DOHH2 (cell line): Measurements from ENCODE around the gene IL1RL2.

Source experiments
- H3F3A ChIP-seq: fragments of 200-600 bp; sonication (generic), shearing (Covaris generic); 2 replicates; pipeline ENCODE4 v1.6.0; 2016; ENCODE audit warnings: antibody characterized with exemption, mild to moderate bottlenecking; ENCODE audit not compliant: control insufficient read depth, insufficient read depth
- H3K27ac ChIP-seq: fragments of 200-600 bp; sonication (generic); 2 replicates; pipeline ENCODE4 v1.5.1; 2014; ENCODE audit warnings: low read depth, mild to moderate bottlenecking, low read length, moderate library complexity
- H3K27me3 ChIP-seq: fragments of 200-600 bp; sonication (generic); 2 replicates; pipeline ENCODE4 v1.6.1; 2014; ENCODE audit warnings: mild to moderate bottlenecking, low read length, mixed read lengths; ENCODE audit not compliant: control insufficient read depth
- H3K36me3 ChIP-seq: fragments of 200-600 bp; sonication (generic); 2 replicates; pipeline ENCODE4 v1.6.1; 2014; ENCODE audit warnings: mild to moderate bottlenecking, low read length, moderate library complexity, mixed read lengths; ENCODE audit not compliant: control insufficient read depth
- H3K4me1 ChIP-seq: fragments of 200-600 bp; sonication (generic); 2 replicates; pipeline ENCODE4 v1.6.1; 2014; ENCODE audit warnings: mild to moderate bottlenecking, low read length, mixed read lengths; ENCODE audit not compliant: control insufficient read depth
- H3K4me2 ChIP-seq: fragments of 200-600 bp; sonication (generic); 2 replicates; pipeline ENCODE4 v1.6.0; 2014; ENCODE audit warnings: mild to moderate bottlenecking, low read length, moderate library complexity
- H3K4me3 ChIP-seq: fragments of 200-600 bp; sonication (generic); 2 replicates; pipeline ENCODE4 v1.5.1; 2014; ENCODE audit warnings: mild to moderate bottlenecking, low read length, mixed read lengths
- H3K79me2 ChIP-seq: fragments of 200-600 bp; sonication (generic); 2 replicates; pipeline ENCODE4 v1.6.1; 2014; ENCODE audit warnings: mild to moderate bottlenecking, low read length, mixed read lengths; ENCODE audit not compliant: control insufficient read depth
- H3K9me2 ChIP-seq: fragments of 200-600 bp; sonication (generic); replicated peaks from 2 replicates; pipeline ENCODE4 v1.6.1; 2014; ENCODE audit warnings: mild to moderate bottlenecking, low read length, mixed read lengths; ENCODE audit not compliant: control insufficient read depth
- H3K9me3 ChIP-seq: fragments of 200-600 bp; sonication (generic); 2 replicates; pipeline ENCODE4 v1.6.1; 2014; ENCODE audit warnings: antibody characterized with exemption, low read length, mixed read lengths; ENCODE audit not compliant: control insufficient read depth, insufficient read depth
- H4K20me1 ChIP-seq: fragments of 200-600 bp; sonication (generic); 2 replicates; pipeline ENCODE4 v1.6.0; 2014; ENCODE audit warnings: low read depth, mild to moderate bottlenecking, antibody characterized with exemption, low read length, moderate library complexity; ENCODE audit not compliant: control insufficient read depth, insufficient read depth
- EZH2phosphoT487 ChIP-seq: fragments of 200-600 bp; sonication (generic); IDR thresholded peaks from 2 replicates; pipeline ENCODE4 v1.6.1; 2017; ENCODE audit warnings: borderline replicate concordance, mild to moderate bottlenecking, antibody characterized with exemption, low read length, moderate library complexity, mixed read lengths
- TF ChIP-seq, protein P1 (sequence below): fragments of 200-600 bp; sonication (generic); IDR thresholded peaks from one replicate; pipeline ENCODE4 v1.5.1; 2014; ENCODE audit warnings: antibody characterized with exemption, mild to moderate bottlenecking, low read depth, low read length; ENCODE audit not compliant: poor library complexity, severe bottlenecking

The IL1RL2 gene

DNA sequence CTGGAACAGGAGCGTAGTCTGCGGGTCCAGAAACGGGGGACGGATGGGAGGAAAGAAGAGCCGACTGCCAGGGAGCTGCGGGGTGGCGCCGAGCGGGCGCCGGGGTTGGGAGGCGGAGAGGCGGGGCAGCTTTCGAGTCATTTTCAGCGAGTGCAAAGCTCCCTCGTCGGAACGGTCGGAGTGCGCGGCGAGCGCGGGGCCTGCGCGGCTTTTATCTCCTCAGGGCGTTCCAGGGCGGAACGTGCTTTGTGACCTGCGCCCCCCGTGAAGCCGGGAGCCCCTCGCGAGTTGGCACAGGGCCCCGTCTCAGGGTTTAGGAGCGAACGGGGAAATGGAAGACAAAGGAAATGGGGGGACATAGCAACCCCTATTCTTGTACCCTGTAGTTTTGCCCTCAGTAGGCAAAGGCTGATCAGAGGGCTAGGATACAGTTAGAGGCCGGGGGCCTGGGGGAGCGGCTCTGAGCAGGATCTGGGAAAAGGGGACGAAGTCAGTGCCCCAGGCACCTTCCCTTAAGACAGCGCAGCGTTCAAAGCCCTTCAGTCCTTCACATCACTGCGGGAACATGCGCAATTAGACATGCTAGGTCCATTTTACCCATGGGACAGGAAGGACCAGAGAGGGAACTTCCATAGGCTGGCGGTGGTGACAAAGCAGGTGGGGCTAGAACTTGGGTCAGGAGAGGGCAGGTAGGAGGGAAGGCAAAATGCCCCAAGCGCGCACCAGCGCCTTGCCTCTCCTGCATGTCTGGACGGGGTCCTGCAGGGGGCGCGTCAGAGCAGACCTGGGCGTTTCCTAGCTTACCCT lies 64.4 kb downstream of the IL1RL2 start:
- no peak overlapping the region for H3K4me2 ChIP-seq

DNA sequence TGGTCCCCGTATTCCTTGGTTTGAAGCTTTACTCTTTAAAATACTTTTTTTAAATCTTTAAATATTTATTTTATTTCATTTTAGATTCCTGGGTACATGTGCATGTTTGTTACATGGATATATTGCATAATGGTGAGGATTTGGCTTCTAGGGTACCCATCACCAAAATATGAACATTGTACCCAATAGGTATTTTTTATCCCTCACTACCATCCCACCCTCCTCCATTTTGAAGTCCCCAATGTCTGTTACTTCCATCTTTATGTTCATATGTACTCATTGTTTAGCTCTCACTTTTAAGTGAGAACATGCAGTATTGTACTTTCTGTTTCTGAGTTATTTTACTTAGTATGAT lies 65.0 kb downstream of the IL1RL2 start:
- H3F3A ChIP-seq = no peaks in the 10 kb centered on the region
- no peaks in the 10 kb centered on the region for H3K36me3 ChIP-seq
- H3K79me2 ChIP-seq = no peaks in the 10 kb centered on the region
- H3K27ac ChIP-seq = no peak overlapping the region
- H3K4me3 ChIP-seq = no peak overlapping the region
- H3K27me3 ChIP-seq = no peaks in the 10 kb centered on the region
- TF ChIP-seq EZH2phosphoT487 = no peak
- TF ChIP-seq, protein P1, sequence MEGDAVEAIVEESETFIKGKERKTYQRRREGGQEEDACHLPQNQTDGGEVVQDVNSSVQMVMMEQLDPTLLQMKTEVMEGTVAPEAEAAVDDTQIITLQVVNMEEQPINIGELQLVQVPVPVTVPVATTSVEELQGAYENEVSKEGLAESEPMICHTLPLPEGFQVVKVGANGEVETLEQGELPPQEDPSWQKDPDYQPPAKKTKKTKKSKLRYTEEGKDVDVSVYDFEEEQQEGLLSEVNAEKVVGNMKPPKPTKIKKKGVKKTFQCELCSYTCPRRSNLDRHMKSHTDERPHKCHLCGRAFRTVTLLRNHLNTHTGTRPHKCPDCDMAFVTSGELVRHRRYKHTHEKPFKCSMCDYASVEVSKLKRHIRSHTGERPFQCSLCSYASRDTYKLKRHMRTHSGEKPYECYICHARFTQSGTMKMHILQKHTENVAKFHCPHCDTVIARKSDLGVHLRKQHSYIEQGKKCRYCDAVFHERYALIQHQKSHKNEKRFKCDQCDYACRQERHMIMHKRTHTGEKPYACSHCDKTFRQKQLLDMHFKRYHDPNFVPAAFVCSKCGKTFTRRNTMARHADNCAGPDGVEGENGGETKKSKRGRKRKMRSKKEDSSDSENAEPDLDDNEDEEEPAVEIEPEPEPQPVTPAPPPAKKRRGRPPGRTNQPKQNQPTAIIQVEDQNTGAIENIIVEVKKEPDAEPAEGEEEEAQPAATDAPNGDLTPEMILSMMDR = no peak
- H4K20me1 ChIP-seq = no peaks in the 10 kb centered on the region
- no peaks in the 10 kb centered on the region for H3K4me1 ChIP-seq
- H3K9me3 ChIP-seq = no peaks in the 10 kb centered on the region; the same call in 1 of the 2 replicates
- H3K4me2 ChIP-seq = no peak overlapping the region
- H3K9me2 ChIP-seq = no peaks in the 10 kb centered on the region

More for the DNA sequence above, 64.4 kb downstream of the IL1RL2 start:
- no peak overlapping the region for H3K4me3 ChIP-seq
- no peaks in the 10 kb centered on the region for H4K20me1 ChIP-seq
- no peaks in the 10 kb centered on the region for H3K9me2 ChIP-seq
- H3F3A ChIP-seq = no peaks in the 10 kb centered on the region
- no peaks in the 10 kb centered on the region; the same call in 1 of the 2 replicates for H3K9me3 ChIP-seq
- H3K27me3 ChIP-seq = no peaks in the 10 kb centered on the region
- no peak overlapping the region for H3K27ac ChIP-seq
- no peaks in the 10 kb centered on the region for H3K79me2 ChIP-seq
- H3K36me3 ChIP-seq = no peaks in the 10 kb centered on the region
- TF ChIP-seq EZH2phosphoT487 = no peak
- TF ChIP-seq, protein P1 = peak; percentile 31
- H3K4me1 ChIP-seq = no peaks in the 10 kb centered on the region

DNA sequence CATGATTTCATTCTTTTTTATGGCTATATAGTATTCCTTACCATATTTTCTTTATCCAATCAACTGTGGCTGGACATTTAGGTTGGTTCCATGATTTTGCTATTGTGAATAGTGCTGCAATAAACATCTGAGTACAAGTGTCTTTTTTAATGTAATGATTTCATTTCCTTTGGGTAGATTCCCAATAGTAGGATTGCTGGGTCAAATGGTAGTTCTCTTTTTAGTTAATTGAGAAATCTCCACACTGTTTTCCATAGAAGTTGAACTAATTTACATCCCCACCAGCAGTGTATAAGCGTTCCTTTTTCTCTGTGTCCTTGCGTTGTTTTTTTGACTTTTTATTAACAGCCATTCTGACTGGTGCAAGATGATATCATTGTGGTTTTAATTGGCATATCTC lies 65.4 kb downstream of the IL1RL2 start:
- no peak overlapping the region for H3K4me3 ChIP-seq
- H3K27ac ChIP-seq = no peak overlapping the region
- H3K27me3 ChIP-seq = no peaks in the 10 kb centered on the region
- no peaks in the 10 kb centered on the region for H3K36me3 ChIP-seq
- H3K4me2 ChIP-seq = no peak overlapping the region
- TF ChIP-seq, protein P1 = no peak
- TF ChIP-seq EZH2phosphoT487 = no peak
- no peaks in the 10 kb centered on the region; the same call in 1 of the 2 replicates for H3K9me3 ChIP-seq
- H3F3A ChIP-seq = no peaks in the 10 kb centered on the region
- no peaks in the 10 kb centered on the region for H4K20me1 ChIP-seq
- no peaks in the 10 kb centered on the region for H3K9me2 ChIP-seq
- H3K4me1 ChIP-seq = no peaks in the 10 kb centered on the region
- no peaks in the 10 kb centered on the region for H3K79me2 ChIP-seq
